Occipital lobe (tissue), 2 donors: Measurements from ENCODE around the gene DEPDC1. TPM values are rescaled to one million over a fixed set of nuclear protein-coding genes. Genes with fewer than 3 reads are reported as not detected.
A peak's percentile ranks its signal among the peaks of the same experiment; 100 is the strongest.
"Not testable (repeated sequence)": the region's sequence is repeated elsewhere in the genome, so short reads cannot be mapped to it uniquely, and the experiment has no call there.

ENCODE experiments used
- DNase-seq: peaks from one replicate; lab custom pipeline; 2025; lab: John Stamatoyannopoulos, UW
- total RNA-seq: library from RNA; depleted of rRNA; stranded (reverse); fragments of >200 nt; gene quantifications from one replicate; pipeline ENCODE4 v1.2.3, GENCODE V29; 2014

The DEPDC1 gene
- 4.2 TPM for total RNA-seq

- peak; percentile 91 for DNase-seq
Observed at GRCh38 chr1:68496680-68497357, at the start of gene DEPDC1. Gene DEPDC1, minus strand, starts transcription at chr1:68497082. Its CDS starts 83 bp downstream, at chr1:68496999.

GRCh38 chr1:68544651-68545050 is 47.8 kb upstream of the DEPDC1 start:
- no peak for DNase-seq

GRCh38 chr1:68542586-68542985 is 45.7 kb upstream of the DEPDC1 start:
- no peak for DNase-seq

GRCh38 chr1:68538941-68539340 is 42.1 kb upstream of the DEPDC1 start:
- DNase-seq = no peak

GRCh38 chr1:68528243-68528642 is 31.4 kb upstream of the DEPDC1 start:
- DNase-seq = no peak

- no peak for DNase-seq
Observed at GRCh38 chr1:68525781-68526180, 28.9 kb upstream of the DEPDC1 start.

GRCh38 chr1:68521286-68521685 is 24.4 kb upstream of the DEPDC1 start:
- DNase-seq = no peak

- no peak for DNase-seq
Observed at GRCh38 chr1:68516066-68516465, 19.2 kb upstream of the DEPDC1 start.

GRCh38 chr1:68511254-68511653 is 14.4 kb upstream of the DEPDC1 start:
- no peak for DNase-seq

- no peak for DNase-seq
Observed at GRCh38 chr1:68506386-68506785, 9.5 kb upstream of the DEPDC1 start.

- DNase-seq = no peak
Observed at GRCh38 chr1:68503085-68503484, 6.2 kb upstream of the DEPDC1 start.

GRCh38 chr1:68497358-68497698 is 446 bp upstream of the DEPDC1 start:
- no peak for DNase-seq

GRCh38 chr1:68495968-68496679 is 758 bp downstream of the DEPDC1 start:
- DNase-seq = no peak

- no peak for DNase-seq
Observed at GRCh38 chr1:68495532-68495931, 1.4 kb downstream of the DEPDC1 start.

- no peak for DNase-seq
Observed at GRCh38 chr1:68493193-68493592, 3.7 kb downstream of the DEPDC1 start.

- DNase-seq = not testable (repeated sequence)
Observed at GRCh38 chr1:68492255-68492654, 4.6 kb downstream of the DEPDC1 start.

- DNase-seq = no peak
Observed at GRCh38 chr1:68490046-68490651, 6.7 kb downstream of the DEPDC1 start.

- DNase-seq = no peak
Observed at GRCh38 chr1:68485431-68486022, 11.4 kb downstream of the DEPDC1 start.

- no peak for DNase-seq
Observed at GRCh38 chr1:68484618-68485017, 12.3 kb downstream of the DEPDC1 start.

GRCh38 chr1:68481041-68481440 is 15.8 kb downstream of the DEPDC1 start:
- DNase-seq = no peak

GRCh38 chr1:68479501-68479900 is 17.4 kb downstream of the DEPDC1 start:
- no peak for DNase-seq

- no peak for DNase-seq
Observed at GRCh38 chr1:68478662-68479061, 18.2 kb downstream of the DEPDC1 start.
